Cardiac fibroblast (primary cell): ENCODE measurements around the gene MAP2.

Source experiments
- DNase-seq, 2 donors: peaks; one replicate each; pipeline versions ENCODE4 v3.0.0 to v3.0.0-alpha.2; 2010; ENCODE audit warnings: low read depth in 2 of 2
- H3K4me3 ChIP-seq, 2 donors: replicated peaks in 1 of 2; 1 replicate in 1 of 2; 2 replicates in 1 of 2; pipeline ENCODE4 v1.5.1; 2011; ENCODE audit warnings: low read depth in 2 of 2, low read length in 2 of 2, mild to moderate bottlenecking in 2 of 2, moderate library complexity in 1 of 2
- CTCF ChIP-seq: IDR thresholded peaks from one replicate; pipeline ENCODE4 v1.5.1; 2011; ENCODE audit warnings: low read depth, mild to moderate bottlenecking, low read length, inconsistent platforms

The MAP2 gene

GRCh38 chr2:209460151-209460761 is 36.4 kb downstream of the MAP2 start:
- TF ChIP-seq CTCF, result no peak
- no peak for DNase-seq
- H3K4me3 ChIP-seq, result no peak overlapping the region

GRCh38 chr2:209463226-209463625 is 39.4 kb downstream of the MAP2 start:
- TF ChIP-seq CTCF, result peak; percentile 50
- peak; percentile 35 to 37 for DNase-seq

GRCh38 chr2:209463835-209464234 is 40.0 kb downstream of the MAP2 start:
- TF ChIP-seq CTCF, result no peak
- no peak for DNase-seq

More at GRCh38 chr2:209463226-209463625, 39.4 kb downstream of the MAP2 start:
- no peak overlapping the region for H3K4me3 ChIP-seq

GRCh38 chr2:209468846-209469245 is 45.0 kb downstream of the MAP2 start:
- DNase-seq, result no peak
- TF ChIP-seq CTCF, result no peak
- H3K4me3 ChIP-seq, result no peak overlapping the region

More at GRCh38 chr2:209463835-209464234, 40.0 kb downstream of the MAP2 start:
- no peak overlapping the region for H3K4me3 ChIP-seq

GRCh38 chr2:209469481-209469880 is 45.6 kb downstream of the MAP2 start:
- H3K4me3 ChIP-seq, result no peak overlapping the region
- no peak for TF ChIP-seq CTCF
- DNase-seq, result no peak

GRCh38 chr2:209470466-209470865 is 46.6 kb downstream of the MAP2 start:
- DNase-seq, result no peak
- H3K4me3 ChIP-seq, result no peak overlapping the region
- no peak for TF ChIP-seq CTCF

- peak; percentile 49 to 77 for DNase-seq
- no peak for TF ChIP-seq CTCF
- no peak overlapping the region for H3K4me3 ChIP-seq
Measured at GRCh38 chr2:209471037-209471436, 47.2 kb downstream of the MAP2 start.
